NCI-H2227 treated with DMSO at 0.1 percent for 48 hours (cell line): ENCODE results near the gene CEACAM19.
A peak's percentile ranks its signal among the peaks of the same experiment; 100 is the strongest.

Source experiments
- DNase-seq: peaks from one replicate; lab custom pipeline; 2025; lab: John Stamatoyannopoulos, UW

The CEACAM19 gene

GRCh38 chr19:44723299-44723951 lies 52.1 kb downstream of the CEACAM19 start:
- DNase-seq = no peak

DNA sequence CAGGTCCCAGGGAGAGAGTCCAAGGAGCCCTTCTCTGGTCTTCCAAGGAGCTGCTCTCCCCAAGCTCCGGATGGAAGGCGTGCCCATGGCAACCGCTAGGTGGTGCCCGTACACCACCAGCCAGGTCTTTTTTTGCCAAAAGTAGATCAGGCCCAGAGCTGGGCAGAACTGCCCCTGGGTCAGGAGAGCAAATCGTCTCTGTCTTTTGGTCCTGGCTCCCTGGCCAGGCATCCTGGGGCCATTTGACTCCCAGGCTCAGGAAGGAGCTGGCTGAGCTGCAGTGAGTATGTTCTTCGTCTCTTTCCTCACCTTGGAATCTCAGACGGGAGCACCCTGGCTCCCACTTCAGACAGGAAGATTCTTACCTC lies 52.7 kb downstream of the CEACAM19 start:
- DNase-seq = peak; percentile 21

- DNase-seq = no peak
These were observed 54.0 kb downstream of the CEACAM19 start for GRCh38 chr19:44725251-44725650.

DNA sequence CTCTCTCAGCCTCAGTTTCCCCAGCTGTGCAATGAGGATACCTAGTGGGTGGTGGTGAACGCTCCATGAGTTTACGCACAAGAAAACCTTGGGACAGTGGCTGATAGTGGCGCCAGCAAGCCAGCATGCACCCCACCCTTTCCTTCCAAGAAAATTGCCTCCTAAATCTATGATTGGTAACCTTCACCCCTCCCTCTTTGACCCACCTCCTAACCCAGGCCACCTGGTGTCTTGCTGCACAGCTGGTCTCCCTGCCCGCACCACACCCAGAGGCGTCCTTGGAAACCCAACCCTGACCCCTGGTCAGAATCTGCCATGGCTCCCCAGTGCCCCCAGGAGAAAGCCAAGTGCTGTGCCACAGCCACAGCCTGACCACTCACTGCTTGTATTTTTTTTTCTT lies 54.4 kb downstream of the CEACAM19 start:
- DNase-seq = no peak

- DNase-seq = no peak
These were observed 55.2 kb downstream of the CEACAM19 start for GRCh38 chr19:44726465-44726864.

GRCh38 chr19:44728178-44728577 lies 56.9 kb downstream of the CEACAM19 start:
- no peak for DNase-seq

- DNase-seq = no peak
These were observed 58.3 kb downstream of the CEACAM19 start for GRCh38 chr19:44729516-44730033.

- no peak for DNase-seq
These were observed 59.8 kb downstream of the CEACAM19 start for GRCh38 chr19:44731081-44731480.

DNA sequence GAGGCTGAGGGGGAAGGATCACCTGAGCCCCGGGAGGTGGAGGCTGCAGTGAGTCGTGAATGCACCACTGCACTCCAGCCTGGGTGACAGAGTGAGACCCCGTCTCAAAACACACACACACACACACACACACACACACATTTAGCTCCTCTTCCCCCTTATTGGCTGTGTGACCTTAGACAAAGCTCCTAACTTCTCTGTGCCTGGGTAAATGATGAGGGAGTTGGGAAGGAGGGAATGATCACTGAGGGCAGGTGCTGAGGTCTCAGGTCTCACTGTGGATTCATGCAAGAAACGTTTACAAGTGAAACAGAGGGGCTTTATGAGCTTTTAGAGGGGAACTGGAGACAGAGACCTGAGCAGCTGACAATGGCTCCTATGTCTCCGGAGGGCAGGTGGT lies 60.3 kb downstream of the CEACAM19 start:
- no peak for DNase-seq

GRCh38 chr19:44732235-44733014 lies 61.1 kb downstream of the CEACAM19 start:
- no peak for DNase-seq
